Measurements from ENCODE around the gene ITPA.

The ITPA gene

DNA sequence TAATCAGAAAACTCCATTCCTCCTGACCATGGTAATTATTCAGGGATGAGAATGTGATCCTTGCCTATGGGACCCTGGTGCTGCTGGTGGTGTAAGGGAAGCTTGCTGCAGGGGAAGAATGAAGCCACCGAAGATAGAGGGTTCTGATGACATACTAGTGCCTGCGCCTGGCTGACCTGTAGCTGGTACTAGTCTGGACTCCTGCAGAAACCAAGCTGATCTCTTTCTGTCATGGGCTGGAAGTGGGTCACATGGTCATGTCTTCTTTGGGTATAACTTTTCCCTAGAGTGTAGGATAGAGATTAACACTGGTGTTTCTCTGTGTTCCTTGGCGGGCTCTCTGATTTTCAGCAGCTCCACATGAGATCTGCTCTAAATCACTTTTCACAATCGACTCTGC lies 38.3 kb downstream of the ITPA start:
- DNase-seq: no peak

DNA sequence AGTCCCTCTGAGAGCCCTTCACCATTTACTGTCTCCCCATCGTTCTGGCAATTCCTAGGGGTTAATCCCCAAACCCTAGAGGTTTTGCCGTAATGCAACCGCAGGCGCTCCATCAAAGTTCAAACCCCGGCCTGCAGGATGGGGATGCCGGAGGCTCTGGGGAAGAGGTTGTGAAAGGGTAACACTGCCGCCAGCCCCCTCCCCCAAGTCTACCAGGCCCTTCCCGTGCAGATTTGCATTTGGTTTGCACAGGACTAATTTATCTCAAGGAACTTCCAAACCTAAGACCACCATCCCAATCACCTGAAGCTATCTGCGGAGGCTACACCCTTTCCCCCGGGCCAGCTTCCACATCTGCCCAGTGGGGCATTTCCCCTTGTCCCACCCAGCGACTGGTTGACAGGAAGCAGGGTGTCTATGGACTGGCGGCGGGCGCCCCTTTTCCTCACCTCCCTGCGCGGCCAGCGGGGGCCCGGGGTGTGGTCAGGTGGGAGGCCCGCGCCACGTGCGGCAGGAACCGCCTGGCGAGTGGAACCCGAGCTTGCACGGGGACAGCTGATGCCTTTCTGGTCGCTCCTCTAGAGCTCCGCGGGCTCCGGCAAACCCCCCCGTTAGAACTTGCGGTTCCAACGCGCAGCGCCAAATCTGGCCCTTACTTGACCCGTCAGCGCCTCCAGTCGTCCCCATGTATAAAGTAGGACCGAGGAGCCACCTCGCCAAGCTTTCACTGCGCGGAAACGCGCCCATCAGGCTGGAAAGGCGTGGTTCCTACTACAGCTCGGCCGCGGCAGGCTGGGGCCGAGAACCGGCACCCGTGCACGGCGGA lies 39.1 kb downstream of the ITPA start:
- no peak for DNase-seq

DNA sequence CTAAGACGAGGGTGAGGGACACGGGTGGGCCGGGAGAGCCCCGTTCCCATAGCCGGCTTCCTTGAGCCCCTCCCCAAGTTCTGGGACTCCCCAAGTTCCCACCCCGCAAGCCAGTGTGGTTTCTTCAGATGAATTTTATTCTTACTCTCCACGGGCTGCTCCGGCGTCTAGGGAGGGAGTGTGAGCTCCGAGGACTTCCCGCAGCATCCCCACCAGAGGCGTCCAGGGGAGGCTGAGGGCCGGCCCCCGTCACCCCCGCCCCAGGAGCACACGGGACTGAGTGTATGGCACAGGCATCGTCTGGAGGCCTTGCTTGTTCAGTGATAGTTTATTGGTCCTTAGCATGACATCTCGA lies 39.7 kb downstream of the ITPA start:
- no peak for DNase-seq

DNA sequence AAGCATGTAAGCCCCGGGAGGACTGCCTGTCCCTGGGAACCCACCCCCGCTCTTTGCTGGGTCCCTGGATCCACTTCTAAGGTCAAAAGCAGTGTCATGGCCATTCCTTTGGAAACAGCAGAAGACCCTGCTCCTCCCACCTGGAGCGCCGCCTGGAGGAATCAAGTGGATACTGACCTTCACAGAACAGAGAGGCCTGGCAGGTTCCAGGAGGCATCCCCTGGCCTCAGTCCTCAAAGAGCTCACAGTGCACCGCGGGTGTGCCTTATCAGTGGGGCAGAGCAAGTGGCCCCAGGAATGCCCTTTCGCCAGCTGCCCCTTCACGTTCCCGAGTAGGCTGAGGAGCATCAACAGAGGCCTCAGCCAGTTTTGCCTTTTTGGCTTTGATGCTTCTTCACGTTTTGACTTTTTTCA lies 40.8 kb downstream of the ITPA start:
- DNase-seq: no peak

DNA sequence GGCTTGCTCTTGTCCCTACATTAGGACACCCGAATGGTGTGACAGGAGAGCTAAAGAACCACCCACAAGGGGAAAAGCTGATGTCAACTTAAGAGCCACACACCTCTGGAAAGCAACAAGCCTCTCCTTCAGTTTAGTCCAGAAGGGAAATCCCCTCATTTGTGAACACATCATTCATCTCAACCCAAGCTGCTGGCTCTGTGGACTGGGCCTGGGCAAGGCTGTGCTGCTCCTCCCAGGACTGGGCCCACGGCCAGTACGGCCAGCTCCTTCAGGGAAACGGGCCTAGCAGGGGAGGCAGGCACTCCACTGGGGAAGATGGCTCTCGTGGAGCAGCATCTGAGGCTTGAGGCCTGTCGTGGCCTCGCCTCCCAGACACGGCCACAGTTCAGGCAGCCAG lies 42.5 kb downstream of the ITPA start:
- no peak for DNase-seq

DNA sequence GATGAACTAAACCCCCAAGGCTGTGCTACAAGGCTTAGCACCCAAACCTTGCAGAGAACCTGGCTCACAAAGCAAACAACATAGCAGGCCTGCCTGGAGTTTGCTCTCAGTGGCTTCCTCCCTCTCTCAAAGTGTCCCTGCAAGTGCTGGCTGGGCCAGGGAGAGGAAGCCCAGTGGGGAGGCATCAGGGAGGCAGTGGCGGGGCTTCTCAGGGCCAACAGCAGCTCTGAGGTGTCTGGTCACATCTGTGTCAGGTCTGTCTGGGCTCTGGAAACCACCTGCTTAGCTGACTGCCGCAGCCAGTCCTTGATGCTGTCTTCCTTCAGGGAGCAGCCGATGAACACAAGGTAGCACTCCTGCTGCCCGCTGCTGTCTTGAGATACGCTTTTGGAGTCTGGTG lies 46.4 kb downstream of the ITPA start:
- no peak for DNase-seq

DNA sequence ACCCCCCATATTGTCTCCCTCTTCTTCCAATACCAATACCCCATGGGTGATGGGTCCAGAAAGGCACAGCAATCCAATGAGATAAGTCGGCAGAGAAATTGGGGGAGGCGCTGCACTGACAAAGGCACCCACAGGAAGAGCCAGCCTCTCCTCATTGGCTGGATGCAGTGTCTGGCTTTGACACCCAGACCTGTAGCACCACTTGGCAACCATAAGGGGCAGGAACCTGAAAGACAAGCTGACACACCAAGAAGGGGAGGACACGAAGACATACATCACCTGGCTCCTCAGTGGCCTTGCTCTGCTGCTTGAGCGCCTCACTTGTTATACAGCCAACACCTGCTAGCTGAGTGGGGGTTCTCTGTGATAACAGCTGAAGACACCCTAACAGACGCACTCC lies 49.1 kb downstream of the ITPA start:
- DNase-seq: no peak

DNA sequence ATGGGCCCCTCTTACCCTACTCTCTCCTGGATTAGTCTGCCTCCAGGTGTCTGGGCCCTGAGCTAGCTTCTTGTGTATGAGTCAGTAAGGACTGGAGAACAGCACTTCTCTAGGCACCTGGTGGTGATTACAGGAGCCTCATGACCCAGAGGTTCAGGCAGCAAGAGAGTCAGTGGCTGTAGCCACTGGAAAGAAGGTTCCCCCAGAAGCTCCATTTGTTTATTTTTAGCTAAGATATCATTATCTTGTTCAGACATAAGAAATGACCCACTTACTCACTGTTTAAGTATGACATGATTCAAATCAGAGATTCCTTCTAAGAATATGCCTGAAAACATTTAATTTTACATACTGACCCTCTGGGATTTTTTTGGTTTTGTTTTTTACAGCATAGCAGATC lies 53.3 kb downstream of the ITPA start:
- no peak for DNase-seq

DNA sequence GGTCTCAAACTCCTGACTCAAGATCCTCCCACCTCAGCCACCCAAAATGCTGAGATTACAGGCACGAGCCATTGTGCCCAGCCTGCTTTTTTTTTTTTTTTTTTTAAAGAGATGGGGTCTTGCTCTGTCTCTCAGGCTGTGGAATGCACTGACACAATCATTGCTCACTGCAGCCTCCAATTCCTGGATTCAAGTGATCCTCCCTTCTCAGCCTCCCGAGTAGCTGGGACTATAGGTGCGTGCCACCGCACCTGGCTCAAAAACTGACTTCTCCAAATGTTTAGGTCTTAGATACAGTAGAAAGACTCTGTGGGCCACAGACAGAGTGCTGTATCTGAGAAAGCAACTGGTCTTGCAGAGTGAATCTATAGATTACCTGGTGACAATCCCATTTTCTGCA lies 60.8 kb downstream of the ITPA start:
- DNase-seq: no peak

DNA sequence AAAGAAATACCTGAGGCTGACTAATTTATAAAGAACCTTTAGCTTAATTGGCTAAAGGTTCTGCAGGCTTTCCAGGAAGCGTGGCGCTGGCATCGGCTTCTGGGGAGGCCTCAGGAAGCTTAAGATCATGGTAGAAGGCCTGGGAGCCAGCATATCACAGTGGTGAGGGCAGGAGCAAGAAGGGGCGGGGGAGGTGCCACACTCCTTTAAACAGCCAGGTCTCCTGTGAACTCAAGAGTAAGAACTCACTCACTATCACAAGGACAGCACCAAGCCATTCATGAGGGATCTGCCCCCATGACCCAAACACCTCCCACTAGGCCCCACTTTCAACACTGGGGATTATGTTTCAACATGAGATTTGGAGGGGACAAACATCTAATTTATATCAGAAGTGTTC lies 64.1 kb downstream of the ITPA start:
- DNase-seq: no peak
